HepG2 (cell line): ENCODE results near the gene HECA. TPM values are rescaled to one million over a fixed set of nuclear protein-coding genes. Genes with fewer than 3 reads are reported as not detected.

Experiments used
- ATAC-seq: fragments of 200-7000 bp; cut with Tn5 transposase; 3 replicates; pipeline ENCODE4 v1.9.1; 2020; ENCODE audit warnings: mild to moderate bottlenecking, moderate library complexity
- BruUV-seq: library from RNA; stranded (reverse); fragments of 400-500 nt; replicated peaks from 2 replicates; lab custom pipeline; 2021; lab: Mats Ljungman, UMichigan
- CTCF ChIA-PET: fragments of 300-600 bp; formaldehyde crosslinking; extraction: SDS; loops from one replicate; lab custom pipeline; 2021; ENCODE audit warnings: low total read pairs, inconsistent platforms, low intra/inter-chr PET ratio; lab: Yijun Ruan, JAX
- POLR2A ChIA-PET: fragments of 350-600 bp; sonication (Branson Sonifier 250); formaldehyde crosslinking; loops from one replicate; lab custom pipeline; 2020; ENCODE audit warnings: antibody characterized with exemption, inconsistent platforms; lab: Yijun Ruan, JAX
- DNase-seq: peaks from one replicate; pipeline ENCODE4 v3.0.0-alpha.2; 2015; ENCODE audit warnings: low spot score
- FAIRE-seq: peaks from 3 replicates; lab custom pipeline; 2011; peaks lifted over from hg19 to GRCh38; lab: Jason Lieb, UNC
- H2AFZ ChIP-seq: one replicate; pipeline ENCODE4 v1.6.1; 2011; ENCODE audit warnings: low read length, inconsistent platforms
- H3K27ac ChIP-seq: fragments of 300-600 bp; 3 replicates; pipeline ENCODE4 v1.8.0; 2011; ENCODE audit warnings: mixed run types, mild to moderate bottlenecking, mixed read lengths, low read length, inconsistent platforms; ENCODE audit not compliant: insufficient read depth; ENCODE audit errors: extremely low read length
- H3K27me3 ChIP-seq, 2 experiments: fragments of 200-600 bp in 1 of 2; 2 replicates in 1 of 2; 3 replicates in 1 of 2; pipeline versions ENCODE4 v1.6.0 to v1.8.0; 2011; ENCODE audit warnings: low read length in 2 of 2, mild to moderate bottlenecking in 2 of 2, moderate library complexity in 2 of 2, inconsistent platforms in 1 of 2; ENCODE audit not compliant: insufficient read depth in 2 of 2, control insufficient read depth in 1 of 2
- H3K36me3 ChIP-seq, 2 experiments: fragments of 200-600 bp in 1 of 2; replicated peaks in 1 of 2; 2 replicates in 1 of 2; 3 replicates in 1 of 2; pipeline versions ENCODE4 v1.5.1 to v1.8.0; 2011; ENCODE audit warnings: low read length in 2 of 2, inconsistent platforms in 1 of 2; ENCODE audit not compliant: insufficient read depth in 2 of 2, control insufficient read depth in 1 of 2
- H3K4me1 ChIP-seq: 2 replicates; pipeline ENCODE4 v1.5.1; 2012; ENCODE audit warnings: low read length, inconsistent platforms; ENCODE audit not compliant: insufficient read depth
- H3K4me2 ChIP-seq: 2 replicates; pipeline ENCODE4 v1.6.0; 2011; ENCODE audit warnings: low read depth, low read length, inconsistent platforms
- H3K4me3 ChIP-seq, 3 experiments: fragments of 200-600 bp in 1 of 3; sonication (generic), shearing (Covaris generic) in 1 of 3; replicated peaks in 1 of 3; 2 replicates each; pipeline ENCODE4 v1.5.1; 2011 to 2016; ENCODE audit warnings: low read length in 3 of 3, inconsistent platforms in 2 of 3, low read depth in 2 of 3, mild to moderate bottlenecking in 2 of 3, control low read depth in 1 of 3, mixed read lengths in 1 of 3; ENCODE audit not compliant: insufficient read depth in 1 of 3
- H3K79me2 ChIP-seq: one replicate; pipeline ENCODE4 v1.6.1; 2011; ENCODE audit warnings: low read length, inconsistent platforms; ENCODE audit not compliant: insufficient read depth
- H3K9ac ChIP-seq: 2 replicates; pipeline ENCODE4 v1.6.0; 2011; ENCODE audit warnings: mild to moderate bottlenecking, low read depth, low read length, inconsistent platforms; ENCODE audit not compliant: insufficient read depth
- H3K9me3 ChIP-seq: 2 replicates; pipeline ENCODE4 v1.5.1; 2012; ENCODE audit warnings: mild to moderate bottlenecking, low read length
- H4K20me1 ChIP-seq: 2 replicates; pipeline ENCODE4 v1.6.0; 2011; ENCODE audit warnings: inconsistent platforms, mild to moderate bottlenecking, low read length, moderate library complexity; ENCODE audit not compliant: insufficient read depth
- JDP2 ChIP-seq: sonication (generic); formaldehyde crosslinking; IDR thresholded peaks from 2 replicates; pipeline ENCODE4 v1.8.1; 2022; ENCODE audit warnings: missing genetic modification reagents, borderline replicate concordance
- MAFK ChIP-seq, 2 experiments: IDR thresholded peaks in 1 of 2; conservative IDR thresholded peaks in 1 of 2; 2 replicates each; pipeline ENCODE4 v1.6.1; 2011; ENCODE audit warnings: improper control_type of control experiment in 2 of 2, low read length in 2 of 2
- MTF2 ChIP-seq: sonication (generic); formaldehyde crosslinking; IDR thresholded peaks from 2 replicates; pipeline ENCODE4 v1.5.0; 2020; ENCODE audit warnings: missing genetic modification reagents, borderline replicate concordance
- ZKSCAN8 ChIP-seq: IDR thresholded peaks from 2 replicates; pipeline ENCODE4 v1.6.1; 2016; ENCODE audit warnings: borderline replicate concordance, missing genetic modification reagents, missing compliant biosample characterization
- ZNF20 ChIP-seq: sonication (generic); formaldehyde crosslinking; IDR thresholded peaks from 2 replicates; pipeline ENCODE4 v1.4.0; 2020; ENCODE audit warnings: mild to moderate bottlenecking, moderate library complexity, missing genetic modification reagents
- WGBS: methylation state at CpG from one replicate; pipeline ENCODE4 v1.1.6; 2017; ENCODE audit warnings: low lambda C conversion rate; 5-methylcytosine and 5-hydroxymethylcytosine counted together
- in situ Hi-C: cut with HindIII; loops from 2 replicates; pipeline ENCODE4 v1.10.0; 2017; ENCODE audit warnings: low pct_unique_long_range_greater_than_20kb; ENCODE audit not compliant: extremely low pct_ligation_motif_present
- intact Hi-C: fragments of 100-400 bp; cut with micrococcal nuclease; formaldehyde crosslinking; loops from one replicate; pipeline ENCODE4 v1.10.0; 2022; ENCODE audit not compliant: unreplicated experiment
- polyA plus RNA-seq, 8 experiments: library from polyadenylated mRNA; depleted of rRNA in 3 of 8; stranded (reverse) in 7 of 8; unstranded in 1 of 8; fragments of >200 nt; fragmentation: Illumina TruSeq in 4 of 8; extraction: Trizol in 4 of 8; gene quantifications; 2 replicates each; pipeline versions ENCODE4 v1.2.1 to v1.2.3, GENCODE V29; 2011 to 2016; ENCODE audit warnings: low read depth in 4 of 8, missing spikeins in 1 of 8, mixed read lengths in 1 of 8; ENCODE audit not compliant: insufficient read depth in 1 of 8
- total RNA-seq, 5 experiments: library from RNA; depleted of rRNA; stranded (reverse); fragments of >200 nt; fragmentation: Illumina TruSeq; extraction: Trizol; gene quantifications; 2 replicates each; pipeline ENCODE4 v1.2.3, GENCODE V29; 2016; ENCODE audit warnings: low read depth in 1 of 5
- TF ChIP-seq, protein P1 (sequence below): sonication (generic); formaldehyde crosslinking; IDR thresholded peaks from 2 replicates; pipeline ENCODE4 v1.8.0; 2022; ENCODE audit warnings: missing genetic modification reagents, mild to moderate bottlenecking, inconsistent platforms, borderline replicate concordance
- TF ChIP-seq, protein P2 (sequence below): sonication (generic); formaldehyde crosslinking; IDR thresholded peaks from 2 replicates; pipeline ENCODE4 v1.5.0; 2020; ENCODE audit warnings: mild to moderate bottlenecking, missing genetic modification reagents
- TF ChIP-seq, protein P3 (sequence below): sonication (generic); formaldehyde crosslinking; IDR thresholded peaks from 2 replicates; pipeline ENCODE4 v1.4.0; 2020; ENCODE audit warnings: missing genetic modification reagents

HECA gene
- total and polyA plus RNA-seq, 2 of the 13 experiments (the other 11 are each of a cell fraction or from before 2014, with no cell fraction given) = 0.18 to 0.49 TPM

DNA sequence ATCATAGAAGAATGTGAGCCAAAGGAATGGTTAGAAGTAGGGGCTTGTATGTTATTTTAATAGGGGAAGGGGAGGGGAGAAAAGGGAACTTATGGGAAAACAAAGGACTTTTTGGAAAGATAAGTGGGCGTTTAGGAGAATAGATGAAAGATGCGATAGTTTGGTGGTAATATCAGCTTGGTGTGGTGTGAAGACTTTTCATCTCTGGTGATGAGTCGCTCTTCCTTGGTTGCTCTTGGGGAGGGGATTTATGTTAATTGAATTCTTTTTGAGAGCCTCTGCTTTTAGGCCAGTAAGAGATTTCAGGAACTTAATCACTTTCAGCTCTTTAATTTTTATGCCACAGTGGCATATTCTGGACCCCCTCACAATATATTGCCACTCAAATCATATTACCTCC, 10.8 kb downstream of the HECA start:
- 34% methylated on average over 3 of the region's 3 CpGs for WGBS
- no peak for FAIRE-seq

More for the DNA sequence above, 10.8 kb downstream of the HECA start:
- ChIA-PET POLR2A (no interaction called here), CTCF (no interaction called here)
- Histone ChIP-seq H3K79me2 (no peaks in the 10 kb centered on the region), H3K4me3 (no peak overlapping the region), H3K27ac (no peak overlapping the region), H4K20me1 (no peaks in the 10 kb centered on the region), H3K9ac (no peak overlapping the region), H3K4me2 (no peak overlapping the region), H3K4me1 (no peaks in the 10 kb centered on the region), H3K9me3 (no peaks in the 10 kb centered on the region), H3K27me3 (no peaks in the 10 kb centered on the region), H3K36me3 (no peaks in the 10 kb centered on the region), H2AFZ (no peak overlapping the region)
- no TSS peak for BruUV-seq
- intact Hi-C loops (no loop called here), in situ Hi-C loops (no loop called here)
- TF ChIP-seq, protein P1, sequence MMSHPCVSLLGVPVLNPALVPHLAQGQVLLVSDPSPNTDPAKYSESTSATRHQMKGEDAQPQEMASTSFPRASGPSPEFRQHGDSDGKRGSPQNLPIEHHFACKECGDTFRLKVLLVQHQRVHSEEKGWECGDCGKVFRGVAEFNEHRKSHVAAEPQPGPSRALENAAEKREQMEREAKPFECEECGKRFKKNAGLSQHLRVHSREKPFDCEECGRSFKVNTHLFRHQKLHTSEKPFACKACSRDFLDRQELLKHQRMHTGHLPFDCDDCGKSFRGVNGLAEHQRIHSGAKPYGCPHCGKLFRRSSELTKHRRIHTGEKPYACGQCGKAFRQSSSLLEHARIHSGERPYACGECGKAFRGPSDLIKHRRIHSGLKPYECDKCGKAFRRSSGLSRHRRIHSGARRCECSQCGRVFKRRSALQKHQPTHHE (CRISPR knock-in tag) = no peak
- TF ChIP-seq MAFK (conservative IDR thresholded peaks at IDR 0.05 in 1 of 2, IDR thresholded peaks at IDR 0.05 in 1 of 2; ENCODE audit: low read length in 2 of 2) (0 out of 4 replicates have a peak, but pooled peaks of 1 of the 2 experiments have one; percentile 9), ZNF20 (CRISPR knock-in tag) (no peak), ZKSCAN8 (CRISPR knock-in tag) (no peak), JDP2 (CRISPR knock-in tag) (no peak), MTF2 (CRISPR knock-in tag) (no peak)
- TF ChIP-seq, protein P2, sequence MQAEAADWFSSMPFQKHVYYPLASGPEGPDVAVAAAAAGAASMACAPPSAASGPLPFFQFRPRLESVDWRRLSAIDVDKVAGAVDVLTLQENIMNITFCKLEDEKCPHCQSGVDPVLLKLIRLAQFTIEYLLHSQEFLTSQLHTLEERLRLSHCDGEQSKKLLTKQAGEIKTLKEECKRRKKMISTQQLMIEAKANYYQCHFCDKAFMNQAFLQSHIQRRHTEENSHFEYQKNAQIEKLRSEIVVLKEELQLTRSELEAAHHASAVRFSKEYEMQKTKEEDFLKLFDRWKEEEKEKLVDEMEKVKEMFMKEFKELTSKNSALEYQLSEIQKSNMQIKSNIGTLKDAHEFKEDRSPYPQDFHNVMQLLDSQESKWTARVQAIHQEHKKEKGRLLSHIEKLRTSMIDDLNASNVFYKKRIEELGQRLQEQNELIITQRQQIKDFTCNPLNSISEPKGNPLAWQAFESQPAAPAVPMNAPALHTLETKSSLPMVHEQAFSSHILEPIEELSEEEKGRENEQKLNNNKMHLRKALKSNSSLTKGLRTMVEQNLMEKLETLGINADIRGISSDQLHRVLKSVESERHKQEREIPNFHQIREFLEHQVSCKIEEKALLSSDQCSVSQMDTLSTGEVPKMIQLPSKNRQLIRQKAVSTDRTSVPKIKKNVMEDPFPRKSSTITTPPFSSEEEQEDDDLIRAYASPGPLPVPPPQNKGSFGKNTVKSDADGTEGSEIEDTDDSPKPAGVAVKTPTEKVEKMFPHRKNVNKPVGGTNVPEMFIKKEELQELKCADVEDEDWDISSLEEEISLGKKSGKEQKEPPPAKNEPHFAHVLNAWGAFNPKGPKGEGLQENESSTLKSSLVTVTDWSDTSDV (CRISPR knock-in tag) = no peak
- TF ChIP-seq, protein P3, sequence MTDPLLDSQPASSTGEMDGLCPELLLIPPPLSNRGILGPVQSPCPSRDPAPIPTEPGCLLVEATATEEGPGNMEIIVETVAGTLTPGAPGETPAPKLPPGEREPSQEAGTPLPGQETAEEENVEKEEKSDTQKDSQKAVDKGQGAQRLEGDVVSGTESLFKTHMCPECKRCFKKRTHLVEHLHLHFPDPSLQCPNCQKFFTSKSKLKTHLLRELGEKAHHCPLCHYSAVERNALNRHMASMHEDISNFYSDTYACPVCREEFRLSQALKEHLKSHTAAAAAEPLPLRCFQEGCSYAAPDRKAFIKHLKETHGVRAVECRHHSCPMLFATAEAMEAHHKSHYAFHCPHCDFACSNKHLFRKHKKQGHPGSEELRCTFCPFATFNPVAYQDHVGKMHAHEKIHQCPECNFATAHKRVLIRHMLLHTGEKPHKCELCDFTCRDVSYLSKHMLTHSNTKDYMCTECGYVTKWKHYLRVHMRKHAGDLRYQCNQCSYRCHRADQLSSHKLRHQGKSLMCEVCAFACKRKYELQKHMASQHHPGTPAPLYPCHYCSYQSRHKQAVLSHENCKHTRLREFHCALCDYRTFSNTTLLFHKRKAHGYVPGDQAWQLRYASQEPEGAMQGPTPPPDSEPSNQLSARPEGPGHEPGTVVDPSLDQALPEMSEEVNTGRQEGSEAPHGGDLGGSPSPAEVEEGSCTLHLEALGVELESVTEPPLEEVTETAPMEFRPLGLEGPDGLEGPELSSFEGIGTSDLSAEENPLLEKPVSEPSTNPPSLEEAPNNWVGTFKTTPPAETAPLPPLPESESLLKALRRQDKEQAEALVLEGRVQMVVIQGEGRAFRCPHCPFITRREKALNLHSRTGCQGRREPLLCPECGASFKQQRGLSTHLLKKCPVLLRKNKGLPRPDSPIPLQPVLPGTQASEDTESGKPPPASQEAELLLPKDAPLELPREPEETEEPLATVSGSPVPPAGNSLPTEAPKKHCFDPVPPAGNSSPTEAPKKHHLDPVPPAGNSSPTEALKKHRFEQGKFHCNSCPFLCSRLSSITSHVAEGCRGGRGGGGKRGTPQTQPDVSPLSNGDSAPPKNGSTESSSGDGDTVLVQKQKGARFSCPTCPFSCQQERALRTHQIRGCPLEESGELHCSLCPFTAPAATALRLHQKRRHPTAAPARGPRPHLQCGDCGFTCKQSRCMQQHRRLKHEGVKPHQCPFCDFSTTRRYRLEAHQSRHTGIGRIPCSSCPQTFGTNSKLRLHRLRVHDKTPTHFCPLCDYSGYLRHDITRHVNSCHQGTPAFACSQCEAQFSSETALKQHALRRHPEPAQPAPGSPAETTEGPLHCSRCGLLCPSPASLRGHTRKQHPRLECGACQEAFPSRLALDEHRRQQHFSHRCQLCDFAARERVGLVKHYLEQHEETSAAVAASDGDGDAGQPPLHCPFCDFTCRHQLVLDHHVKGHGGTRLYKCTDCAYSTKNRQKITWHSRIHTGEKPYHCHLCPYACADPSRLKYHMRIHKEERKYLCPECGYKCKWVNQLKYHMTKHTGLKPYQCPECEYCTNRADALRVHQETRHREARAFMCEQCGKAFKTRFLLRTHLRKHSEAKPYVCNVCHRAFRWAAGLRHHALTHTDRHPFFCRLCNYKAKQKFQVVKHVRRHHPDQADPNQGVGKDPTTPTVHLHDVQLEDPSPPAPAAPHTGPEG = no peak
- no peak for ATAC-seq
- no peak for DNase-seq
